Endodermal cell (in vitro differentiated cells): Measurements from ENCODE around the gene DNMT3B. TPM values are rescaled to one million over a fixed set of nuclear protein-coding genes. Genes with fewer than 3 reads are reported as not detected.
A peak's percentile ranks its signal among the peaks of the same experiment; 100 is the strongest.

ENCODE experiments used
- DNase-seq: peaks from one replicate; pipeline ENCODE4 v3.0.0-alpha.2; 2017
- H3K27ac ChIP-seq: 2 replicates; pipeline ENCODE4 v1.5.1; 2013; ENCODE audit warnings: mild to moderate bottlenecking, low read depth, low read length, moderate library complexity
- H3K27me3 ChIP-seq: 2 replicates; pipeline ENCODE4 v1.6.1; 2013; ENCODE audit warnings: mild to moderate bottlenecking, low read length, moderate library complexity; ENCODE audit not compliant: insufficient read depth, control insufficient read depth, poor library complexity, severe bottlenecking
- H3K36me3 ChIP-seq: 2 replicates; pipeline ENCODE4 v1.7.0; 2013; ENCODE audit warnings: mild to moderate bottlenecking, low read length, moderate library complexity; ENCODE audit not compliant: control insufficient read depth, insufficient read depth
- H3K4me1 ChIP-seq: one replicate; pipeline ENCODE4 v1.7.0; 2013; ENCODE audit warnings: low read length; ENCODE audit not compliant: control insufficient read depth, insufficient read depth
- H3K4me3 ChIP-seq: 2 replicates; pipeline ENCODE4 v1.5.1; 2013; ENCODE audit warnings: mild to moderate bottlenecking, low read length, moderate library complexity
- H3K9ac ChIP-seq: 2 replicates; pipeline ENCODE4 v1.6.1; 2013; ENCODE audit warnings: mild to moderate bottlenecking, low read length, moderate library complexity; ENCODE audit not compliant: poor library complexity, severe bottlenecking; ENCODE audit errors: extremely low read depth
- H3K9me3 ChIP-seq: 2 replicates; pipeline ENCODE4 v1.6.1; 2013; ENCODE audit warnings: mild to moderate bottlenecking, low read length, moderate library complexity; ENCODE audit not compliant: control insufficient read depth
- H3K27ac Mint-ChIP-seq: 2 replicates; pipeline ENCODE4 v1.8.0; 2020; ENCODE audit warnings: mixed read lengths
- H3K27me3 Mint-ChIP-seq: 2 replicates; pipeline ENCODE4 v1.8.0; 2021; ENCODE audit warnings: mild to moderate bottlenecking, mixed read lengths; ENCODE audit not compliant: insufficient read depth
- H3K36me3 Mint-ChIP-seq: 2 replicates; pipeline ENCODE4 v1.8.0; 2020; ENCODE audit warnings: low read depth, mixed read lengths
- H3K4me1 Mint-ChIP-seq: 2 replicates; pipeline ENCODE4 v1.8.0; 2020; ENCODE audit warnings: mixed read lengths
- H3K4me3 Mint-ChIP-seq: 2 replicates; pipeline ENCODE4 v1.8.0; 2020; ENCODE audit warnings: mild to moderate bottlenecking, moderate library complexity, mixed read lengths
- H3K9me3 Mint-ChIP-seq: 2 replicates; pipeline ENCODE4 v1.8.0; 2020; ENCODE audit warnings: mild to moderate bottlenecking, mixed read lengths
- WGBS, 2 experiments: methylation state at CpG; one replicate each; pipeline versions ENCODE4 v1.1.5 to v1.1.7; 2013; ENCODE audit warnings: missing lambda C conversion rate in 2 of 2, mixed read lengths in 1 of 2; ENCODE audit not compliant: insufficient coverage in 1 of 2, insufficient read length in 1 of 2; 5-methylcytosine and 5-hydroxymethylcytosine counted together
- total RNA-seq, 2 donors: library from RNA; stranded (reverse); fragmentation: NEBNext Ultra II Directional in 1 of 2; extraction: Animal tissue kit (Norgen Biotek cat#: 25700) in 1 of 2; gene quantifications; 2 replicates in 1 of 2; 3 replicates in 1 of 2; pipeline ENCODE4 v1.2.1, GENCODE V29; 2021
- TF ChIP-seq, protein P1 (sequence below): fragments of 200-600 bp; sonication (generic); conservative IDR thresholded peaks from 2 replicates; pipeline ENCODE4 v1.5.0; 2021; ENCODE audit warnings: antibody characterized with exemption, mild to moderate bottlenecking

DNMT3B gene
- total RNA-seq, 2 donors from 2014 or later: 82.1 to 283 TPM

DNA sequence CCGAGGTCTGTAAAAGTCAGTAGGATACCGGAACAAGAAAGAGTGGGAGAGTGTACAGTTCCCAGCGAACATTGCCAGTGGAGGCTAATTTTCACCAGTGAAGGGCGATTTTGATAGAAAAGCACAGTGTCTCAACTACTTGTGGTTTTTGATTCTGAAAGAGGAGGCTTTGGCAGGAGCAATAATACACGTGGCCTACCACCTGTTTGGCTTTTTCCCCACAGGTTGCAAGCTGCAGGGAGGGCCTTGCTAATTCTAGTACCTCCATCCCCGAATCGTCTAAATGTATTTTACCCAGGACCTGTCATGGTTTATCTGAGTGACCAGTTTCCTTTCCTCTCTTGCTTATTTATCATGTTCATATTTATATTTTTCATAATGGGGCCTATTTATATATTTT, 93.2 kb downstream of the DNMT3B start:
- Mint-ChIP-seq H3K27me3 (no peaks in the 10 kb centered on the region), H3K9me3 (no peaks in the 10 kb centered on the region), H3K27ac (peak overlapping the region; percentile 12), H3K36me3 (peaks cover 62% of the 10 kb centered on the region), H3K4me1 (peaks cover 10% of the 10 kb centered on the region), H3K4me3 (no peak overlapping the region)
- Histone ChIP-seq H3K9ac (no peak overlapping the region), H3K27ac (no peak overlapping the region), H3K9me3 (no peaks in the 10 kb centered on the region), H3K4me1 (no peaks in the 10 kb centered on the region), H3K27me3 (no peaks in the 10 kb centered on the region), H3K36me3 (peaks cover 74% of the 10 kb centered on the region), H3K4me3 (no peak overlapping the region)
- TF ChIP-seq, protein P1, sequence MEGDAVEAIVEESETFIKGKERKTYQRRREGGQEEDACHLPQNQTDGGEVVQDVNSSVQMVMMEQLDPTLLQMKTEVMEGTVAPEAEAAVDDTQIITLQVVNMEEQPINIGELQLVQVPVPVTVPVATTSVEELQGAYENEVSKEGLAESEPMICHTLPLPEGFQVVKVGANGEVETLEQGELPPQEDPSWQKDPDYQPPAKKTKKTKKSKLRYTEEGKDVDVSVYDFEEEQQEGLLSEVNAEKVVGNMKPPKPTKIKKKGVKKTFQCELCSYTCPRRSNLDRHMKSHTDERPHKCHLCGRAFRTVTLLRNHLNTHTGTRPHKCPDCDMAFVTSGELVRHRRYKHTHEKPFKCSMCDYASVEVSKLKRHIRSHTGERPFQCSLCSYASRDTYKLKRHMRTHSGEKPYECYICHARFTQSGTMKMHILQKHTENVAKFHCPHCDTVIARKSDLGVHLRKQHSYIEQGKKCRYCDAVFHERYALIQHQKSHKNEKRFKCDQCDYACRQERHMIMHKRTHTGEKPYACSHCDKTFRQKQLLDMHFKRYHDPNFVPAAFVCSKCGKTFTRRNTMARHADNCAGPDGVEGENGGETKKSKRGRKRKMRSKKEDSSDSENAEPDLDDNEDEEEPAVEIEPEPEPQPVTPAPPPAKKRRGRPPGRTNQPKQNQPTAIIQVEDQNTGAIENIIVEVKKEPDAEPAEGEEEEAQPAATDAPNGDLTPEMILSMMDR: no peak
- DNase-seq: no peak
- whole genome bisulfite sequencing, 2 experiments: 91 to 92% methylated on average over 7 of the region's 7 CpGs

DNA sequence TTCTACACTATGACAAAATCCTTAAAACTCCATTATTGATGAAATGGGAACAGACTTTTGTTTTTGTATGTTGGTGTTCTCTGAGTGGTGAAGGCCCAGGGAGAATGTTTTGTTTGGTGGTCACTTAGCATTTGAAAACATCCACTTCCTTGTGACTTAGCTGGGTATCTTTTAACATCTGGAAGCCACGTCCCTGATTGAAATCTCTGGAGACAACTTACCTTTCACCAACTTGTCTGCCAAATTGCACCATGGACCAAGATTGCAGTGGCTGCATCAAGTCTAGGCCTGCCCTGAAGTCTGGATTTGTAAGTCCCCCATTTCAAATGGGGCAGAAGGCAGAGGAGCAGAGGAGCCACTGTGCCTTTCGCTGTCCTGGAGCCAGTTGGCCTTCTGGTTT, 96.0 kb downstream of the DNMT3B start:
- 75 to 82% methylated on average over 2 of the region's 2 CpGs for WGBS, 2 experiments
- Histone ChIP-seq H3K27me3 (no peaks in the 10 kb centered on the region), H3K36me3 (peaks cover 47% of the 10 kb centered on the region), H3K27ac (no peak overlapping the region), H3K9ac (no peak overlapping the region), H3K9me3 (no peaks in the 10 kb centered on the region), H3K4me3 (no peak overlapping the region), H3K4me1 (no peaks in the 10 kb centered on the region)
- TF ChIP-seq, protein P1: no peak
- no peak for DNase-seq
- H3K4me3 Mint-ChIP-seq: no peak overlapping the region
- H3K9me3 Mint-ChIP-seq: no peaks in the 10 kb centered on the region
- peaks cover 10% of the 10 kb centered on the region for H3K4me1 Mint-ChIP-seq
- peaks cover 39% of the 10 kb centered on the region for H3K36me3 Mint-ChIP-seq
- peak overlapping the region; percentile 71 for H3K27ac Mint-ChIP-seq
- H3K27me3 Mint-ChIP-seq: no peaks in the 10 kb centered on the region

Other genes with a start within 250 kb of the DNMT3B start
- gene NOL4L, start 177.1 kb upstream of the DNMT3B start, total RNA-seq: 10 to 100 TPM; 39.6 to 50.7 TPM
- under 1 TPM; 0.18 to 0.24 TPM for gene C20orf203, start 88.4 kb upstream of the DNMT3B start, total RNA-seq
- 10 to 100 TPM; 21.2 to 49.2 TPM for gene COMMD7, start 18.9 kb upstream of the DNMT3B start, total RNA-seq
- 100 to 1,000 TPM; 180 to 265 TPM for gene MAPRE1, start 57.6 kb downstream of the DNMT3B start, total RNA-seq
- gene EFCAB8, start 96.5 kb downstream of the DNMT3B start, total RNA-seq: 1 to 10 TPM in 1 of 2 donors, under 1 TPM in 1; 0.44 to 1.0 TPM
- gene SUN5, start 242.0 kb downstream of the DNMT3B start, total RNA-seq: not detected
- gene BPIFB2, start 245.3 kb downstream of the DNMT3B start, total RNA-seq: not detected